H1 (cell line): ENCODE measurements around the gene CALR. TPM values are rescaled to one million over a fixed set of nuclear protein-coding genes. Genes with fewer than 3 reads are reported as not detected.

Source experiments
- CTCF ChIA-PET: fragments of 300-600 bp; sonication (Branson Sonifier 250); formaldehyde crosslinking; loops from one replicate; lab custom pipeline; 2021; ENCODE audit not compliant: partially characterized antibody; lab: Charles Lee
- POLR2A ChIA-PET: fragments of 300-600 bp; sonication (Branson Sonifier 250); formaldehyde crosslinking; loops from one replicate; lab custom pipeline; 2021; ENCODE audit warnings: inconsistent platforms; ENCODE audit not compliant: partially characterized antibody; lab: Charles Lee
- DNase-seq, 2 experiments: peaks; one replicate each; pipeline versions ENCODE4 v3.0.0 to v3.0.0-alpha.2; 2010 to 2022; ENCODE audit warnings: low spot score in 2 of 2, low read depth in 1 of 2, mixed read lengths in 1 of 2
- FAIRE-seq: peaks from 2 replicates; lab custom pipeline; 2011; peaks lifted over from hg19 to GRCh38; lab: Jason Lieb, UNC
- H2AFZ ChIP-seq: 2 replicates; pipeline ENCODE4 v1.8.1; 2012; ENCODE audit warnings: low read length, inconsistent platforms
- H2AK5ac ChIP-seq: 2 replicates; pipeline ENCODE4 v1.6.1; 2013; ENCODE audit warnings: low read depth, low read length
- H2BK120ac ChIP-seq: replicated peaks from 2 replicates; pipeline ENCODE3; 2013; ENCODE audit warnings: low read depth, low read length, inconsistent platforms
- H2BK12ac ChIP-seq: 2 replicates; pipeline ENCODE4 v1.6.1; 2013; ENCODE audit warnings: low read depth, low read length
- H2BK15ac ChIP-seq: 2 replicates; pipeline ENCODE4 v1.6.1; 2013; ENCODE audit warnings: low read length
- H2BK20ac ChIP-seq: 2 replicates; pipeline ENCODE4 v1.6.1; 2013; ENCODE audit warnings: low read length
- H2BK5ac ChIP-seq: 2 replicates; pipeline ENCODE4 v1.6.1; 2013; ENCODE audit warnings: low read depth, low read length
- H3K14ac ChIP-seq: 2 replicates; pipeline ENCODE4 v1.6.1; 2013; ENCODE audit warnings: inconsistent platforms; ENCODE audit not compliant: insufficient read length
- H3K18ac ChIP-seq: 2 replicates; pipeline ENCODE4 v1.6.1; 2013; ENCODE audit warnings: low read length; ENCODE audit errors: extremely low read depth
- H3K23ac ChIP-seq: 2 replicates; pipeline ENCODE4 v1.6.1; 2013; ENCODE audit warnings: inconsistent platforms; ENCODE audit not compliant: insufficient read length
- H3K23me2 ChIP-seq: 2 replicates; pipeline ENCODE4 v1.6.1; 2013; ENCODE audit warnings: low read depth, low read length
- H3K27ac ChIP-seq: 2 replicates; pipeline ENCODE4 v1.6.1; 2011; ENCODE audit warnings: low read depth, low read length, inconsistent platforms
- H3K27me3 ChIP-seq, 4 experiments: replicated peaks in 1 of 4; 1 replicate in 1 of 4; 2 replicates in 3 of 4; pipeline versions ENCODE4 v1.6.1 to v1.8.1; 2011 to 2013; ENCODE audit warnings: low read length in 3 of 4, mild to moderate bottlenecking in 3 of 4, inconsistent platforms in 2 of 4, mixed read lengths in 2 of 4, moderate library complexity in 1 of 4; ENCODE audit not compliant: control insufficient read depth in 3 of 4, insufficient read depth in 3 of 4; ENCODE audit errors: extremely low read depth in 1 of 4
- H3K36me3 ChIP-seq, 4 experiments: 2 replicates each; pipeline versions ENCODE4 v1.6.1 to v1.8.1; 2011 to 2013; ENCODE audit warnings: mild to moderate bottlenecking in 4 of 4, low read length in 3 of 4, moderate library complexity in 2 of 4, control low read depth in 1 of 4, inconsistent platforms in 1 of 4; ENCODE audit not compliant: insufficient read depth in 4 of 4, control insufficient read depth in 2 of 4
- H3K4ac ChIP-seq: replicated peaks from 2 replicates; pipeline ENCODE3; 2013; ENCODE audit warnings: low read length, low read depth, mixed read lengths, inconsistent platforms; ENCODE audit not compliant: insufficient read length
- H3K4me1 ChIP-seq, 4 experiments: replicated peaks in 1 of 4; 1 replicate in 1 of 4; 2 replicates in 3 of 4; pipeline versions ENCODE4 v1.6.1 to v1.8.1; 2011 to 2013; ENCODE audit warnings: low read length in 3 of 4, inconsistent platforms in 2 of 4, mixed read lengths in 1 of 4; ENCODE audit not compliant: insufficient read depth in 4 of 4, control insufficient read depth in 3 of 4
- H3K4me2 ChIP-seq, 2 experiments: 2 replicates each; pipeline versions ENCODE4 v1.6.1 to v1.8.1; 2011 to 2013; ENCODE audit warnings: low read depth in 2 of 2, low read length in 2 of 2, control low read depth in 1 of 2, inconsistent platforms in 1 of 2, mild to moderate bottlenecking in 1 of 2; ENCODE audit not compliant: insufficient read depth in 1 of 2
- H3K4me3 ChIP-seq, 4 experiments: fragments of 200-600, 300-600 bp in 1 of 4; sonication (generic), shearing (Covaris generic), sonication (Bioruptor Twin) in 1 of 4; 2 replicates each; pipeline versions ENCODE4 v1.5.1 to v1.8.1; 2011 to 2016; ENCODE audit warnings: low read length in 4 of 4, low read depth in 3 of 4, control low read depth in 2 of 4, inconsistent platforms in 2 of 4, mild to moderate bottlenecking in 2 of 4, mixed read lengths in 1 of 4, moderate library complexity in 1 of 4; ENCODE audit not compliant: insufficient read depth in 2 of 4; ENCODE audit errors: extremely low read depth in 1 of 4
- H3K56ac ChIP-seq: replicated peaks from 2 replicates; pipeline ENCODE3; 2013; ENCODE audit warnings: low read depth, mild to moderate bottlenecking, mixed read lengths, low read length, inconsistent platforms; ENCODE audit not compliant: insufficient read length
- H3K79me1 ChIP-seq: 2 replicates; pipeline ENCODE4 v1.6.1; 2013; ENCODE audit warnings: low read depth, low read length, control low read depth
- H3K79me2 ChIP-seq, 2 experiments: 2 replicates each; pipeline versions ENCODE4 v1.6.1 to v1.8.1; 2012 to 2013; ENCODE audit warnings: low read length in 2 of 2, mild to moderate bottlenecking in 2 of 2, inconsistent platforms in 1 of 2; ENCODE audit not compliant: insufficient read depth in 2 of 2, control insufficient read depth in 1 of 2
- H3K9ac ChIP-seq, 4 experiments: replicated peaks in 1 of 4; 1 replicate in 1 of 4; 2 replicates in 3 of 4; pipeline versions ENCODE4 v1.6.1 to v1.8.1; 2011 to 2013; ENCODE audit warnings: low read depth in 3 of 4, low read length in 3 of 4, control low read depth in 2 of 4, mild to moderate bottlenecking in 2 of 4, moderate library complexity in 2 of 4, inconsistent platforms in 1 of 4; ENCODE audit errors: extremely low read depth in 1 of 4
- H3K9me3 ChIP-seq, 2 experiments: 2 replicates each; pipeline versions ENCODE4 v1.6.1 to v1.8.1; 2012 to 2013; ENCODE audit warnings: mild to moderate bottlenecking in 2 of 2, moderate library complexity in 2 of 2, control low read depth in 1 of 2, inconsistent platforms in 1 of 2, low read depth in 1 of 2, low read length in 1 of 2, mixed read lengths in 1 of 2; ENCODE audit not compliant: insufficient read depth in 2 of 2
- H4K20me1 ChIP-seq, 2 experiments: replicated peaks in 1 of 2; 2 replicates each; pipeline versions ENCODE3 to v1.8.1; 2011 to 2013; ENCODE audit warnings: inconsistent platforms in 2 of 2, low read length in 2 of 2, mild to moderate bottlenecking in 1 of 2; ENCODE audit not compliant: insufficient read depth in 2 of 2, control insufficient read depth in 1 of 2
- H4K5ac ChIP-seq: 2 replicates; pipeline ENCODE4 v1.6.1; 2013; ENCODE audit warnings: low read length, low read depth, mixed read lengths, inconsistent platforms; ENCODE audit not compliant: insufficient read length
- H4K8ac ChIP-seq: 2 replicates; pipeline ENCODE4 v1.8.0; 2013; ENCODE audit warnings: mild to moderate bottlenecking, moderate library complexity, low read length, inconsistent platforms; ENCODE audit not compliant: insufficient read depth; ENCODE audit errors: extremely low read depth
- H4K91ac ChIP-seq: replicated peaks from 2 replicates; pipeline ENCODE3; 2013; ENCODE audit warnings: low read length, mixed read lengths, inconsistent platforms; ENCODE audit not compliant: insufficient read length
- RNF2 ChIP-seq: fragments of 200-900, 300-1000 bp; sonication (generic); IDR thresholded peaks from 2 replicates; pipeline ENCODE4 v1.7.1; 2016; ENCODE audit warnings: borderline replicate concordance, low read depth, mild to moderate bottlenecking, antibody characterized with exemption, low read length; ENCODE audit not compliant: poor library complexity, severe bottlenecking; ENCODE audit errors: missing control alignments
- WGBS, 2 experiments: shearing (Covaris generic) in 1 of 2; methylation state at CpG; one replicate each; pipeline versions ENCODE4 v1.1.6 to v1.1.7; 2013 to 2015; ENCODE audit warnings: low lambda C conversion rate in 2 of 2, mixed read lengths in 2 of 2, inconsistent platforms in 1 of 2, low coverage in 1 of 2, missing lambda C conversion rate in 1 of 2; ENCODE audit not compliant: insufficient replicate concordance in 2 of 2, insufficient coverage in 1 of 2, insufficient read length in 1 of 2; ENCODE audit errors: extremely low coverage in 1 of 2, missing lambda C conversion rate in 1 of 2; 5-methylcytosine and 5-hydroxymethylcytosine counted together
- polyA plus RNA-seq, 7 experiments: library from polyadenylated mRNA; depleted of rRNA in 3 of 7; stranded (reverse) in 5 of 7; unstranded in 2 of 7; fragments of >200 nt in 5 of 7; fragments of 200-250 nt in 2 of 7; gene quantifications; 1 replicate in 5 of 7; 2 replicates in 1 of 7; 4 replicates in 1 of 7; pipeline versions ENCODE4 v1.2.1 to v1.2.3, GENCODE V29; 2011 to 2013; ENCODE audit warnings: missing spikeins in 2 of 7, mixed read lengths in 2 of 7
- total RNA-seq: library from RNA; stranded (reverse); fragmentation: NEBNext Ultra II Directional; extraction: Animal tissue kit (Norgen Biotek cat#: 25700); gene quantifications from 2 replicates; pipeline ENCODE4 v1.2.1, GENCODE V29; 2021
- TF ChIP-seq, protein P1 (sequence below): IDR thresholded peaks from 2 replicates; pipeline ENCODE4 v1.6.1; 2011; ENCODE audit warnings: low read length, improper control_type of control experiment

Gene CALR
- total and polyA plus RNA-seq, 2 of the 8 experiments (the other 6 are each of a cell fraction or from before 2014, with no cell fraction given) = 591 to 1,155 TPM

DNA sequence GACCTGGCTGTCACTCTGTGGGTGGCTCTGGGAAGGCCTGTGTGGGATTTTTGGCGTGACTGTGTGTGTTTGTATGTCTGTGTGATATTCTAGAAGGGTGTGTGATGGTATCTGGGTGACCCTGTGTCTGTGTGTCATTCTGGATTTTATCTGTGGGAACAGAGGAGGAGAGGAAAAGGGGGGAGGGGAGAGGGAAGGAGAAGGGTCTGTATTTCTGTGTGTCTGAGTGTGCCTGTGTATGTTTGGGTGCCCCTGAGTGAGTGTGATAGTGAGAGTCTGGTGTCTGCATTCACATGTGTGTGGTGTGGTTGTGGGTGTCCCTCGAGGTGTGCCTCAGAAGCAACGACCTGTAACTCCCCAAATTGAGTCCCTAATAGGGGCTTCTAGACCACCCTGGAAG, 48.8 kb downstream of the CALR start:
- Histone ChIP-seq H3K79me2 (no peaks in the 10 kb centered on the region), H3K4me2 (no peak overlapping the region), H3K23me2 (peaks cover 26% of the 10 kb centered on the region), H4K91ac (no peak overlapping the region), H3K14ac (no peak overlapping the region), H2BK5ac (no peak overlapping the region), H2AFZ (no peak overlapping the region), H4K8ac (no peak overlapping the region), H4K20me1 (peaks cover 0 to 26% of the 10 kb centered on the region in 2 experiments), H3K36me3 (no peaks in the 10 kb centered on the region), H3K79me1 (no peaks in the 10 kb centered on the region), H2AK5ac (no peak overlapping the region), H3K56ac (no peak overlapping the region), H2BK20ac (no peak overlapping the region), H3K9me3 (no peaks in the 10 kb centered on the region), H3K4ac (no peak overlapping the region), H3K9ac (no peak overlapping the region), H4K5ac (no peak overlapping the region), H2BK120ac (no peak overlapping the region), H2BK15ac (no peak overlapping the region), H3K27ac (no peak overlapping the region), H3K4me3 (no peak overlapping the region), H3K4me1 (peaks cover 0 to 13% (median 5%) of the 10 kb centered on the region in 4 experiments; a peak in 4 of 7 replicates), H3K27me3 (peaks cover 2 to 59% (median 52%) of the 10 kb centered on the region in 4 experiments), H2BK12ac (0 out of 2 replicates have a peak overlapping the region, but pooled peaks have one; percentile 27), H3K23ac (no peak overlapping the region), H3K18ac (no peak overlapping the region)
- 74% methylated on average over 3 of the region's 3 CpGs; no CpG with 5 or more reads in 1 of the 2 experiments for WGBS, 2 experiments
- no peak for DNase-seq
- ChIA-PET POLR2A (no interaction called here), CTCF (interaction anchor here (1.5 to 16.3 kb wide), 4 partner anchors 72 to 117 kb away, joined by 3 to 431 read pairs (median 44); no protein-coding TSS in a partner anchor)
- no peak for TF ChIP-seq RNF2
- TF ChIP-seq, protein P1, sequence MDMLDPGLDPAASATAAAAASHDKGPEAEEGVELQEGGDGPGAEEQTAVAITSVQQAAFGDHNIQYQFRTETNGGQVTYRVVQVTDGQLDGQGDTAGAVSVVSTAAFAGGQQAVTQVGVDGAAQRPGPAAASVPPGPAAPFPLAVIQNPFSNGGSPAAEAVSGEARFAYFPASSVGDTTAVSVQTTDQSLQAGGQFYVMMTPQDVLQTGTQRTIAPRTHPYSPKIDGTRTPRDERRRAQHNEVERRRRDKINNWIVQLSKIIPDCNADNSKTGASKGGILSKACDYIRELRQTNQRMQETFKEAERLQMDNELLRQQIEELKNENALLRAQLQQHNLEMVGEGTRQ = no peak
- FAIRE-seq = no peak
